Mucosa of rectum (tissue), 2 donors: ENCODE data around the gene PLEKHG3.

Experiments
- H3K27ac ChIP-seq, 2 donors: one replicate each; pipeline ENCODE4 v1.7.0; 2013; ENCODE audit warnings: inconsistent platforms in 2 of 2, low read depth in 2 of 2, low read length in 2 of 2
- H3K27me3 ChIP-seq, 2 donors: one replicate each; pipeline ENCODE4 v1.7.0; 2013; ENCODE audit warnings: low read length in 2 of 2; ENCODE audit not compliant: control insufficient read depth in 2 of 2, insufficient read depth in 2 of 2
- H3K36me3 ChIP-seq, 2 donors: one replicate each; pipeline ENCODE4 v1.7.0; 2013; ENCODE audit warnings: low read length in 2 of 2; ENCODE audit not compliant: control insufficient read depth in 2 of 2, insufficient read depth in 2 of 2
- H3K4me1 ChIP-seq, 2 donors: one replicate each; pipeline ENCODE4 v1.7.0; 2013; ENCODE audit warnings: low read length in 2 of 2, mild to moderate bottlenecking in 1 of 2; ENCODE audit not compliant: control insufficient read depth in 2 of 2, insufficient read depth in 2 of 2
- H3K4me3 ChIP-seq, 2 donors: one replicate each; pipeline ENCODE4 v1.7.0; 2013; ENCODE audit warnings: low read length in 2 of 2
- H3K9ac ChIP-seq, 2 donors: one replicate each; pipeline ENCODE4 v1.7.0; 2013; ENCODE audit warnings: low read length in 2 of 2, low read depth in 1 of 2, mild to moderate bottlenecking in 1 of 2
- H3K9me3 ChIP-seq, 2 donors: one replicate each; pipeline ENCODE4 v1.7.0; 2013; ENCODE audit warnings: low read length in 2 of 2; ENCODE audit not compliant: control insufficient read depth in 2 of 2
- donor health status: healthy.
- donor health status: Normal muscosa, but diverticular disease.

Gene PLEKHG3

GRCh38 chr14:64758691-64759554 is 54.7 kb downstream of the PLEKHG3 start:
- Histone ChIP-seq H3K27ac (no peak overlapping the region), H3K9ac (no peak overlapping the region), H3K4me1 (peaks cover 39 to 50% of the 10 kb centered on the region in 2 donors), H3K36me3 (no peaks in the 10 kb centered on the region), H3K9me3 (no peaks in the 10 kb centered on the region), H3K4me3 (no peak overlapping the region), H3K27me3 (no peaks in the 10 kb centered on the region)

DNA sequence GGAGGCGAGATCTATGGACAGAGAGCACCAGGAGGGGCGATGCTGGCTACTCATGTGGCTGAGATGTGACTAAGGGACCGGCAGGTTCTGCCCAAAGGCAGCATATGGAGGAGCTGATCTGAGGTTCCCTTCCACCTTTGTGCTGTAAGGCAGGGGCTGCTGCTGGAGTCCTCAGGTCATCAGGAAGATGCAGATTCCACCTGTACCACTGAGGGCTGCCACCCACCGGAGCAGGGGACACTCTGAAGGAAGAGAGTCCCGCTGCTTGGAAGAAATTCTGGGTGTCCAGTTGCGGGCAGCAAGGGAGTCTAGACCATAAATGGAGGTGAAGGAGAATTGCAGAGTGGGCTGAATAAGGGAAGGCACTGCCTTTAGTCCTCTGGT is 55.3 kb downstream of the PLEKHG3 start:
- Histone ChIP-seq H3K27me3 (no peaks in the 10 kb centered on the region), H3K9ac (no peak overlapping the region), H3K4me1 (peaks cover 45 to 50% of the 10 kb centered on the region in 2 donors), H3K27ac (no peak overlapping the region), H3K9me3 (no peaks in the 10 kb centered on the region), H3K4me3 (no peak overlapping the region), H3K36me3 (no peaks in the 10 kb centered on the region)

GRCh38 chr14:64760146-64760755 is 56.0 kb downstream of the PLEKHG3 start:
- Histone ChIP-seq H3K36me3 (no peaks in the 10 kb centered on the region), H3K4me3 (no peak overlapping the region), H3K9me3 (no peaks in the 10 kb centered on the region), H3K27ac (no peak overlapping the region), H3K9ac (no peak overlapping the region), H3K27me3 (no peaks in the 10 kb centered on the region), H3K4me1 (peaks cover 47 to 52% of the 10 kb centered on the region in 2 donors)

DNA sequence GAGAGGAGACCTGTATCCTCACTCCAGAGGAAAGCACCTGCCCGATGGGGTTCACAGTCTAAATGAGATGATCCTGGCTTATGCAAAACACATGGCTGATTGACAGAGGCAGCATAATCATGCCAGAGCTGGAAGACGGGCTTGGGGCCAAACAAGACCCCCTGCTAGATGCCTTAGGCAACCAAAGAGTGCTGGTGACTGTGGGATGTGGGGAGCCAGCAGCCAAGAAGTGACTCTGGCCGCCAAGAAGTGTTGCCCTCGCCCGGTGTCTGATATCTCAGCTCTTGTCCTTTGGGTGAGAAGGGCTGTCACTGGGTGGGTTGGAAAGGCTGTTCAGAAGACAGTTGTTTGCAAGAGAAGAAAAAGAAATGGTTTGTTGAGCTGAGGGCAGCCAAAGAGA is 56.7 kb downstream of the PLEKHG3 start:
- no peak overlapping the region for H3K4me3 ChIP-seq
- H3K9me3 ChIP-seq: no peaks in the 10 kb centered on the region
- no peak overlapping the region for H3K27ac ChIP-seq
- H3K4me1 ChIP-seq: peaks cover 42 to 47% of the 10 kb centered on the region in 2 donors
- no peaks in the 10 kb centered on the region for H3K27me3 ChIP-seq
- H3K36me3 ChIP-seq: no peaks in the 10 kb centered on the region
- H3K9ac ChIP-seq: peak overlapping the region in 1 of 2 donors; percentile 26

- H3K27ac ChIP-seq: peak overlapping the region; percentile 43 to 58
- H3K9ac ChIP-seq: peak overlapping the region; percentile 9 to 26
- no peaks in the 10 kb centered on the region for H3K36me3 ChIP-seq
- H3K27me3 ChIP-seq: no peaks in the 10 kb centered on the region
- peak overlapping the region in 1 of 2 donors; percentile 14 for H3K4me3 ChIP-seq
- H3K4me1 ChIP-seq: peaks cover 42 to 46% of the 10 kb centered on the region in 2 donors
- H3K9me3 ChIP-seq: no peaks in the 10 kb centered on the region
Observed at GRCh38 chr14:64761441-64762043, 57.3 kb downstream of the PLEKHG3 start.

GRCh38 chr14:64762044-64763034 is 58.1 kb downstream of the PLEKHG3 start:
- peak overlapping the region in 1 of 2 donors; percentile 14 for H3K4me3 ChIP-seq

GRCh38 chr14:64763085-64763782 is 59.0 kb downstream of the PLEKHG3 start:
- no peak overlapping the region for H3K27ac ChIP-seq
- no peaks in the 10 kb centered on the region for H3K27me3 ChIP-seq
- H3K4me3 ChIP-seq: no peak overlapping the region
- H3K36me3 ChIP-seq: no peaks in the 10 kb centered on the region
- H3K9ac ChIP-seq: no peak overlapping the region
- H3K9me3 ChIP-seq: no peaks in the 10 kb centered on the region
- H3K4me1 ChIP-seq: peaks cover 30 to 31% of the 10 kb centered on the region in 2 donors

More at GRCh38 chr14:64762044-64763034, 58.1 kb downstream of the PLEKHG3 start:
- Histone ChIP-seq H3K27ac (peak overlapping the region; percentile 43 to 58), H3K4me1 (peaks cover 38% of the 10 kb centered on the region in 2 donors), H3K36me3 (no peaks in the 10 kb centered on the region), H3K9me3 (no peaks in the 10 kb centered on the region), H3K27me3 (no peaks in the 10 kb centered on the region), H3K9ac (peak overlapping the region; percentile 9 to 26)

- peak overlapping the region in 1 of 2 donors; percentile 55 for H3K9ac ChIP-seq
Observed at GRCh38 chr14:64763801-64764621, 59.8 kb downstream of the PLEKHG3 start.

More at GRCh38 chr14:64763801-64764621, 59.8 kb downstream of the PLEKHG3 start:
- Histone ChIP-seq H3K4me1 (peaks cover 23 to 26% of the 10 kb centered on the region in 2 donors), H3K9me3 (no peaks in the 10 kb centered on the region), H3K36me3 (no peaks in the 10 kb centered on the region), H3K27me3 (no peaks in the 10 kb centered on the region), H3K4me3 (peak overlapping the region in 1 of 2 donors; percentile 45), H3K27ac (no peak overlapping the region)
